ENCODE results near the gene FAM13B.

- no peak for TF ChIP-seq CTCF (IDR thresholded peaks at IDR 0.05)
- no peak for TF ChIP-seq POLR2AphosphoS5 (IDR thresholded peaks at IDR 0.05)
Measured at GRCh38 chr5:138064526-138064925, 31.6 kb upstream of the FAM13B start.
